HG03565 (cell line): ENCODE results near the gene DAG1.

Experiments
- ATAC-seq: cut with Tn5 transposase; IDR thresholded peaks from one replicate; pipeline ENCODE4 v1.9.1; 2021; ENCODE audit warnings: mild to moderate bottlenecking, moderate library complexity; ENCODE audit not compliant: unreplicated experiment

The DAG1 gene

GRCh38 chr3:49552087-49552486, 82.0 kb downstream of the DAG1 start:
- ATAC-seq: no peak

- no peak for ATAC-seq
These were observed 83.2 kb downstream of the DAG1 start for GRCh38 chr3:49553324-49553691.

- peak; percentile 67 for ATAC-seq
These were observed 83.9 kb downstream of the DAG1 start, which contains the start of gene BSN for GRCh38 chr3:49553692-49554632. Gene BSN (plus strand): TSS chr3:49554477. CDS start chr3:49554603, 126 bp downstream.

GRCh38 chr3:49554633-49555265, 84.7 kb downstream of the DAG1 start:
- peak; percentile 48 for ATAC-seq

- ATAC-seq: no peak
These were observed 86.6 kb downstream of the DAG1 start for GRCh38 chr3:49556500-49557275.

GRCh38 chr3:49563040-49563578, 93.0 kb downstream of the DAG1 start:
- ATAC-seq: no peak

- ATAC-seq: no peak
These were observed 93.7 kb downstream of the DAG1 start for GRCh38 chr3:49563766-49564165.

- no peak for ATAC-seq
These were observed 96.2 kb downstream of the DAG1 start for GRCh38 chr3:49566312-49566711.

GRCh38 chr3:49567406-49567805, 97.3 kb downstream of the DAG1 start:
- ATAC-seq: no peak

GRCh38 chr3:49568965-49569364, 98.9 kb downstream of the DAG1 start:
- ATAC-seq: no peak

- ATAC-seq: no peak
These were observed 100.1 kb downstream of the DAG1 start for GRCh38 chr3:49570028-49570654.

GRCh38 chr3:49582177-49582576, 112.1 kb downstream of the DAG1 start:
- no peak for ATAC-seq
